ENCODE data around the gene IRF1.

Gene IRF1

DNA sequence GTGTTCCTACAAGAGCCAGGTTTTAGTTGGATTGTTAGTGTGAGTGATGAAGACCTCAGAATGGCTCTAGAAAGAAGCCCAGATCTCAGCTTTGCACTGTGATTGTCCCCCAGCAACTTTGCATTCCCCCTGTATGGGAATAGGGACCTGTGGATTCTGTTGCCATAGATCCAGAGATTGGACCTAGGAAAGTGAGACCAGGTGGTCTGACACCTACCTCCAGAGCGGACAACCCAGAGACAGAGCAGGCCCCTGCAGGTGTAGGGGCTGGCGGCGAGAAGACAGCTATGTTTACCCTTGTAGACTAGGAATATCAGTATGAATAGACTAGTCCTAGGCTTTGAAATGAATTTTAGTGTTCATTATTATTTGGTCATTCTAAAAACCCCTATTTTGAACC lies 53.6 kb downstream of the IRF1 start:
- no peak for DNase-seq

DNA sequence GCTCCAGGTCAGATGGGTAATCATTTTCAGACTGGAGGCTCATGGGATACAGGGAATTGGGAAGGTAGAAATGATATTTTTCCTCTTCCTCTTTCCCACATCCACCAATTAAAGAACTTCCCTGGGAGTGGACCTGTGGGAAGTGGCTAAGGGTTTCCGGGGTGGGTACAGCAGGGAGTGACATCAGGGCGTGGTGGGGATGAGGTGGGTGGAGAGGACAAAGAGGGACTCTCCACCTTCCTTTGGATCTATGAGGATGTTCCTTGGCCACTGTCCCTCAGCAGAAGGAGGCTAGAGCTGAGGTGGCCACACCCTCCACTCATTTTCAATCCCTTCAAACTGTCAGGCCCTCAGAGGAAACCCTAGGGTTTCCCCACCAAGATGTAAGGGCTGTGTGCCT lies 54.7 kb downstream of the IRF1 start:
- DNase-seq = no peak

DNA sequence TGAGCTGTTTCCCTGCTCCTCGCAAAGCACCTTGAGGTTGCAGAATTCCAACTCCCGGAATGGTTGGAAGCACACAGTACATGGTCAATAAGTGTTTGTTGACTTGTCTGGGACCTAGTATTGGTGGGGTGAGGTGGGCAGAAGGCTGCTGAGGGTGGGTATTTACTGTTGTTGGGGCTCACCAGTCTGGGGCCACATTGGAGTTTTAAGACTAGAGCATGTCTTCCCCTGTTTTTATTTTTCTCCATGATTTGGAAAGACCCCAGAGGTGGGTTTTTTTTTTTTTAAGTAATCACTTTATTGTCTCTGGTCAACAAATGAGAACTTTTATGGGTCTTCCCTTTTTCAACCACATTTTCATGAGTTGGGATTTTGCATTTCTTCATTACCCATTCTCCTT lies 55.1 kb downstream of the IRF1 start:
- no peak for DNase-seq

DNA sequence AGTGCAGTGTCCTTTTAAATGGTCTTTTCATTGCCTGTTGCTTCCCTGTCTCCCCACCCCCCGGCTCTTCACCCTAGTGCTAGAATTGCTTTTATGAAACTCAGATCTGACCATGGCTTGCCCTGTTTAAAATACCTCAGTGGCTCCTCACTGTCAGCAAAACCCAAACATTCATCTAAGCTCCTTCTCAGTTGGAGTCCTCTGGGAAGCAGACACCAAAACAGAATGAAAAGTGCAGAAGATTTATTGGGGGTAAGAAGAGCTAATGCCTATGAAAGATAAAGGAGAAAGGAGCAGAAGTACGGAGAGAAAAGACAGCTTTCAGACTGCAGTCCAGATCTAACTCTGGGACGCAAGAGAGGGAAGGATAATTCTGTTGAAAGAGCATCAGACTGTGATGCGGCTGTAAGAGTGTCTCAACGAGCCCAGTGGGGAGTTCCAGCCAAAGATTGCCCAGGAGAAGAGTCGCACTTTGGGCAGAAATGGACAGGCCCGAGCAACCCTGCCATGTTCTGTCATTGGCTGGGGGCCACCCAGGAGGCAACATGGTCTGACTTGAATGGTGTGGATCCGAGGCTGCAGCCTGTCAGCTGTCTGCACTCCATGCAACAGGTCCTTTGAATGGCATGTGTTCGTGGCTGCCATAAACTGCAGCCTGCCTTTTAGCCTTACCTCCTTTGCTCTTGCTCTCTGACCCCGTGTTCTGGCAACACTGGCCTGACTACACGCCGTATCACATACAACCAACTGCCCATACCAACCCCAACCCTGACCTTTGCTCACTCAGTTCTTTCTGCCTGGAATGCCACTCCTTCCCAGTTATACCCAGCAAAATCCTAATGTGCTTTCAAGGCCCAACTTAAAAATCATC lies 55.9 kb downstream of the IRF1 start:
- no peak for DNase-seq

DNA sequence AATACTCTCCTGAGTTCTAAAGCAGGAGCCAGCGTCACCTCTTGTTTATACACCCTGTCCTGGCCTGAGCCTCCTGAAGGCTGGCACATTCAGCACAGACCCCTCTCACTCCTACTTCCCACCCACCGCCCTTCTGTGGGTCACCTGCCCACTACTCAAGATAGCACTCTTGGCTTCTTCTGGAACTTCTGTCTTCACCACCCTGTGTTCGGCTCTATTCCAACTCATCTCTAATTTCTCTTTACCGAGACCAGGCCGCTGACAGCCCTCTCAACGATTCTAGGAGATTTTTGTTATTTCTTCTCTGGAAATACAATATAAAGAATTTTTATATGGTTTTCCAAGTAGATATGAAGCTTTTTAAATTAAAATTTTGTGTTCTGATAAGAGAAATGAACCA lies 57.4 kb downstream of the IRF1 start:
- no peak for DNase-seq

DNA sequence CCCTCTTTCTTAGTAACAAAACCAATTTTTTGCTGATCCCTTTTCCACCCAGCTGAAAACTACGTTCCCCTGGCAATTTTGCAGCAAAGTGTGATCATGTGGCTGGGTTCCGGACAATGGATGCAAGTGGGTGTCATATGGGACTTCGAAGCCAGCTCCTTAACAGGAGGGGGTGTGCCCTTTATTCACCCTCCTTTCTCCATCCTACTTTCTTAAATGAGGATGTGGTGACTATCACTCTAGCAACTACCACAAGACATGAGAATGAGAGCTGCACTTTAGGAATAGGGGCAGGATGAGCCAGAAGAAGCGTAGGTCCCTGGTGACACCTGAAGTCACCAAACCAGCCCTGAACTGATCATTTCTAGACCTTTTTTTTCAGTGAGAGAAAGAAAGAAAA lies 58.9 kb downstream of the IRF1 start:
- no peak for DNase-seq
